Stimulated activated CD4-positive, alpha-beta T cell treated with anti-CD3 and anti-CD28 coated beads, TNF-alpha, amount 100 ng/mL, for 24 hours (primary cell): Measurements from ENCODE around the gene MST1R.
A peak's percentile ranks its signal among the peaks of the same experiment; 100 is the strongest.

Experiments
- DNase-seq, 3 experiments: peaks; one replicate each; pipeline ENCODE4 v3.0.0-alpha.2; 2020; ENCODE audit warnings: low read depth in 3 of 3

MST1R gene

GRCh38 chr3:49840388-49840787 is 63.3 kb downstream of the MST1R start:
- DNase-seq: no peak

GRCh38 chr3:49839193-49839809 is 64.4 kb downstream of the MST1R start:
- DNase-seq: peak; percentile 51 to 77 (median 73)
